Mesendoderm (in vitro differentiated cells): ENCODE results near the gene CHD6.
"Not testable (repeated sequence)": the region's sequence is repeated elsewhere in the genome, so short reads cannot be mapped to it uniquely, and the experiment has no call there.

Experiments
- DNase-seq: peaks from one replicate; pipeline ENCODE4 v3.0.0; 2013
- H2AK5ac ChIP-seq: 2 replicates; pipeline ENCODE4 v1.6.1; 2013; ENCODE audit warnings: low read length, inconsistent platforms
- H2BK120ac ChIP-seq: 2 replicates; pipeline ENCODE4 v1.6.1; 2013; ENCODE audit warnings: low read depth, mild to moderate bottlenecking, low read length, moderate library complexity, mixed read lengths
- H2BK15ac ChIP-seq: replicated peaks from 2 replicates; pipeline ENCODE4 v1.6.1; 2013; ENCODE audit warnings: low read depth, mild to moderate bottlenecking, moderate library complexity
- H2BK5ac ChIP-seq: 2 replicates; pipeline ENCODE4 v1.6.1; 2013; ENCODE audit warnings: low read length, inconsistent platforms
- H3K18ac ChIP-seq: 2 replicates; pipeline ENCODE4 v1.6.1; 2013; ENCODE audit warnings: mild to moderate bottlenecking, low read length, mixed read lengths
- H3K23ac ChIP-seq: one replicate; pipeline ENCODE4 v1.6.1; 2013; ENCODE audit warnings: low read length
- H3K27ac ChIP-seq: 2 replicates; pipeline ENCODE4 v1.5.1; 2013; ENCODE audit warnings: low read depth, mild to moderate bottlenecking, inconsistent platforms, low read length, moderate library complexity
- H3K27me3 ChIP-seq: 2 replicates; pipeline ENCODE4 v1.6.1; 2013; ENCODE audit warnings: low read length, control low read depth, mild to moderate bottlenecking, inconsistent platforms; ENCODE audit not compliant: insufficient read depth, poor library complexity
- H3K36me3 ChIP-seq: 2 replicates; pipeline ENCODE4 v1.6.1; 2013; ENCODE audit warnings: low read length, inconsistent platforms; ENCODE audit not compliant: control insufficient read depth, insufficient read depth
- H3K4ac ChIP-seq: one replicate; pipeline ENCODE4 v1.6.1; 2013; ENCODE audit warnings: low read depth, mild to moderate bottlenecking, low read length, moderate library complexity
- H3K4me1 ChIP-seq: 2 replicates; pipeline ENCODE4 v1.6.1; 2013; ENCODE audit warnings: low read depth, low read length, inconsistent platforms; ENCODE audit not compliant: control insufficient read depth
- H3K4me2 ChIP-seq: 2 replicates; pipeline ENCODE4 v1.6.1; 2013; ENCODE audit warnings: low read length
- H3K4me3 ChIP-seq: 2 replicates; pipeline ENCODE4 v1.5.1; 2013; ENCODE audit warnings: mild to moderate bottlenecking, low read length
- H3K56ac ChIP-seq: one replicate; pipeline ENCODE4 v1.6.1; 2013; ENCODE audit warnings: low read length
- H3K79me1 ChIP-seq: 2 replicates; pipeline ENCODE4 v1.6.1; 2013; ENCODE audit warnings: low read length, inconsistent platforms
- H3K79me2 ChIP-seq: 2 replicates; pipeline ENCODE4 v1.6.1; 2013; ENCODE audit warnings: mild to moderate bottlenecking, low read length; ENCODE audit not compliant: control insufficient read depth, insufficient read depth
- H3K9ac ChIP-seq: 2 replicates; pipeline ENCODE4 v1.6.1; 2013; ENCODE audit warnings: low read length, inconsistent platforms
- H4K5ac ChIP-seq: one replicate; pipeline ENCODE4 v1.6.1; 2013; ENCODE audit warnings: low read length
- H4K8ac ChIP-seq: one replicate; pipeline ENCODE4 v1.6.1; 2013; ENCODE audit warnings: low read depth, mild to moderate bottlenecking, control low read depth, low read length, moderate library complexity
- WGBS: extraction: QIAGEN DNeasy Blood & Tissue Kit; methylation state at CpG from one replicate; pipeline ENCODE4 v1.1.7; 2013; ENCODE audit warnings: low lambda C conversion rate, missing lambda C conversion rate; ENCODE audit not compliant: insufficient coverage; ENCODE audit errors: extremely low coverage; 5-methylcytosine and 5-hydroxymethylcytosine counted together

The CHD6 gene

GRCh38 chr20:41535551-41535950 lies 82.6 kb downstream of the CHD6 start:
- not testable (repeated sequence) for H2BK120ac ChIP-seq, H3K56ac ChIP-seq, H2BK15ac ChIP-seq, H2AK5ac ChIP-seq, H3K23ac ChIP-seq, H2BK5ac ChIP-seq, H3K36me3 ChIP-seq, H3K4me1 ChIP-seq, H4K8ac ChIP-seq, H3K27me3 ChIP-seq, H3K4me3 ChIP-seq, H3K9ac ChIP-seq, H4K5ac ChIP-seq, H3K18ac ChIP-seq, H3K79me2 ChIP-seq, H3K4me2 ChIP-seq, DNase-seq, H3K4ac ChIP-seq, H3K27ac ChIP-seq
- no CpG with 5 or more reads among the region's 1 CpG for WGBS
- H3K79me1 ChIP-seq = peaks cover 10% of the 10 kb centered on the region

- no peak overlapping the region for H4K5ac ChIP-seq
- WGBS = no CpG with 5 or more reads among the region's 2 CpGs
These were observed 83.3 kb downstream of the CHD6 start for GRCh38 chr20:41534842-41535241.

DNA sequence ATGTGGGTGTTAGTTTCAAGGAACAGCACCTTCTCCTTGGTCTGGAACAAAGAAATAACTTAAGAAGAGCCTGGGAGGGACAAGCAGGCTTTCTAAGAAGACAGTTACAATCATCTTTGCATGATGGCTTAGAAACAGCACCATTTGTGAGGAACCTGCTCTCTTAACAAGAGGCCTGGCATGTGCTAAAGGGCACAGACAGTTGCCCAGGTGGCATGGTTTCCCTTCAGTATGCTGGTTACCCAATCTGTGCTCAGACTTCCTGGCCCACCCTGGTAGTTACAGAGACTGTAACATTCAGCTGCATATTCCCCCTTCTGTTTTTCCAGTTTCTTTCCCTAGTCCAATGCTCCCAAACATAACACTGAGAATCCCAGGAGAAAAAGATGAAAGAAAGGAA lies 84.0 kb downstream of the CHD6 start:
- Histone ChIP-seq H3K27me3 (no peaks in the 10 kb centered on the region), H2BK5ac (no peak overlapping the region), H3K23ac (no peak overlapping the region), H3K4me2 (no peak overlapping the region), H4K5ac (no peak overlapping the region), H3K56ac (no peak overlapping the region), H3K9ac (no peak overlapping the region), H3K18ac (no peak overlapping the region), H3K4me1 (no peaks in the 10 kb centered on the region), H3K4me3 (no peak overlapping the region), H2BK120ac (no peak overlapping the region), H2AK5ac (no peak overlapping the region), H4K8ac (no peak overlapping the region), H3K27ac (no peak overlapping the region), H3K79me1 (peaks cover 7% of the 10 kb centered on the region), H3K4ac (no peak overlapping the region), H3K79me2 (no peaks in the 10 kb centered on the region), H2BK15ac (no peak overlapping the region), H3K36me3 (no peaks in the 10 kb centered on the region)
- DNase-seq = no peak

More at GRCh38 chr20:41534842-41535241, 83.3 kb downstream of the CHD6 start:
- no peaks in the 10 kb centered on the region for H3K79me2 ChIP-seq
- no peaks in the 10 kb centered on the region for H3K4me1 ChIP-seq
- H3K4ac ChIP-seq = no peak overlapping the region
- H3K36me3 ChIP-seq = no peaks in the 10 kb centered on the region
- no peaks in the 10 kb centered on the region for H3K27me3 ChIP-seq
- H3K56ac ChIP-seq = no peak overlapping the region
- H2AK5ac ChIP-seq = no peak overlapping the region
- peaks cover 8% of the 10 kb centered on the region for H3K79me1 ChIP-seq
- H3K9ac ChIP-seq = no peak overlapping the region
- H3K27ac ChIP-seq = no peak overlapping the region
- H3K23ac ChIP-seq = no peak overlapping the region
- no peak overlapping the region for H2BK5ac ChIP-seq
- DNase-seq = no peak
- no peak overlapping the region for H3K18ac ChIP-seq
- no peak overlapping the region for H2BK15ac ChIP-seq
- H4K8ac ChIP-seq = no peak overlapping the region
- H3K4me3 ChIP-seq = no peak overlapping the region
- H3K4me2 ChIP-seq = no peak overlapping the region
- no peak overlapping the region for H2BK120ac ChIP-seq

GRCh38 chr20:41533537-41534136 lies 84.5 kb downstream of the CHD6 start:
- no peak for DNase-seq
- Histone ChIP-seq H3K9ac (no peak overlapping the region), H3K4me3 (no peak overlapping the region), H2BK15ac (no peak overlapping the region), H2BK5ac (no peak overlapping the region), H3K4me1 (no peaks in the 10 kb centered on the region), H2AK5ac (no peak overlapping the region), H3K56ac (no peak overlapping the region), H3K27ac (no peak overlapping the region), H3K27me3 (no peaks in the 10 kb centered on the region), H3K4me2 (no peak overlapping the region), H3K36me3 (no peaks in the 10 kb centered on the region), H3K4ac (no peak overlapping the region), H3K23ac (no peak overlapping the region), H3K79me2 (no peaks in the 10 kb centered on the region), H3K79me1 (peaks cover 2% of the 10 kb centered on the region), H4K8ac (no peak overlapping the region), H2BK120ac (no peak overlapping the region), H4K5ac (no peak overlapping the region), H3K18ac (no peak overlapping the region)
- WGBS = no CpG with 5 or more reads among the region's 2 CpGs

DNA sequence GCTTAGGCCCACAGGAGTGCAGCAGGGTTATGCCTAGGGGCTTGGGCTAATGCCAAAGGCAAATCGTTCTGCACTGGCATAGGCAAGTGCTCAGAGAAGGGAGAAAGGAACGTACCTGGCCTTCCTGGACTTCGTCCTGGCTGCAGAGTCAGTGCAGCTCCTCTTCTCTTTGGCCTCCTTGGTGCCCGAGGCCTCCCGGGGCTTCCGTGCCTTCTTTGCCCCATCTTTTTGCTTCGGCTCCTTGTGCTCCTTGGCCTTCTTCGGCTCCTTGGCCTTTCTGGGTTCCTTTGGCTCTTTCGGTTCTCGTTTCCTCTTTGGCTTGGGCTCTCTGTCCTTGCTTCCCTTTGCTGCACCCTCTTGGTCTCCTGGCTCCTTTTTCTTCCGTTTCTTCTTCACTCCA lies 85.2 kb downstream of the CHD6 start:
- H2BK120ac ChIP-seq = no peak overlapping the region
- WGBS = no CpG with 5 or more reads among the region's 11 CpGs
- no peaks in the 10 kb centered on the region for H3K36me3 ChIP-seq
- no peak overlapping the region for H3K23ac ChIP-seq
- H2AK5ac ChIP-seq = no peak overlapping the region
- peaks cover 2% of the 10 kb centered on the region for H3K79me1 ChIP-seq
- H4K8ac ChIP-seq = no peak overlapping the region
- no peak overlapping the region for H3K18ac ChIP-seq
- H3K27ac ChIP-seq = no peak overlapping the region
- no peak overlapping the region for H3K4ac ChIP-seq
- no peak for DNase-seq
- H2BK15ac ChIP-seq = no peak overlapping the region
- no peak overlapping the region for H4K5ac ChIP-seq
- H3K4me2 ChIP-seq = no peak overlapping the region
- H2BK5ac ChIP-seq = no peak overlapping the region
- no peaks in the 10 kb centered on the region for H3K4me1 ChIP-seq
- no peak overlapping the region for H3K9ac ChIP-seq
- no peak overlapping the region for H3K56ac ChIP-seq
- no peaks in the 10 kb centered on the region for H3K79me2 ChIP-seq
- H3K4me3 ChIP-seq = no peak overlapping the region
- H3K27me3 ChIP-seq = no peaks in the 10 kb centered on the region

GRCh38 chr20:41531518-41532275 lies 86.5 kb downstream of the CHD6 start:
- Histone ChIP-seq H3K36me3 (no peaks in the 10 kb centered on the region), H2BK15ac (no peak overlapping the region), H3K4ac (no peak overlapping the region), H3K4me3 (no peak overlapping the region), H3K18ac (no peak overlapping the region), H3K56ac (no peak overlapping the region), H2BK120ac (no peak overlapping the region), H3K27me3 (no peaks in the 10 kb centered on the region), H3K4me2 (no peak overlapping the region), H3K27ac (no peak overlapping the region), H4K8ac (no peak overlapping the region), H3K9ac (no peak overlapping the region), H2AK5ac (no peak overlapping the region), H3K79me2 (peaks cover 2% of the 10 kb centered on the region), H2BK5ac (no peak overlapping the region), H3K4me1 (peaks cover 2% of the 10 kb centered on the region), H4K5ac (no peak overlapping the region), H3K23ac (no peak overlapping the region), H3K79me1 (peaks cover 10% of the 10 kb centered on the region)
- no peak for DNase-seq
- no CpG with 5 or more reads among the region's 3 CpGs for WGBS
